ENCODE results near the gene VAMP4.

VAMP4 gene

DNA sequence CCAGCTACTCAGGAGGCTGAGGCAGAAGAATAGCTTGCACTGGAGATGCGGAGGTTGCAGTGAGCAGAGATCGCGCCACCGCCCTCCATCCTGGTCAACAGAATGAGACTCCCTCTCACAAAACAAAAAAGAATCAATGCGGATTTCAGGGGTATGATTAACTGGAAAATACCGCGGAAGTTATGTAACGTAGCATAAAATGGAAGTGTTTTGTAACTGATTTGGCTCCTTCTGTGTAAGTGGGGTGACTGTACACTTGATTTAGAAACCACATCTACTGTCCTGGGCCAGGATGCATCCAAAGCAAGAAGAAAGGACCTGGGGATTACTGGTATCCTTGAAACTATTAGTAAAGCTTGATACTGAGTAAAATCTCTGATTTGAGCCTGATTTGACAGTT, 3.1 kb upstream of the VAMP4 start:
- no peak overlapping the region for H2AFZ ChIP-seq (ENCODE audit: low read length)
- H3K4me2 ChIP-seq (ENCODE audit: low read depth, low read length), result no peak overlapping the region
- DNase-seq, result no peak

DNA sequence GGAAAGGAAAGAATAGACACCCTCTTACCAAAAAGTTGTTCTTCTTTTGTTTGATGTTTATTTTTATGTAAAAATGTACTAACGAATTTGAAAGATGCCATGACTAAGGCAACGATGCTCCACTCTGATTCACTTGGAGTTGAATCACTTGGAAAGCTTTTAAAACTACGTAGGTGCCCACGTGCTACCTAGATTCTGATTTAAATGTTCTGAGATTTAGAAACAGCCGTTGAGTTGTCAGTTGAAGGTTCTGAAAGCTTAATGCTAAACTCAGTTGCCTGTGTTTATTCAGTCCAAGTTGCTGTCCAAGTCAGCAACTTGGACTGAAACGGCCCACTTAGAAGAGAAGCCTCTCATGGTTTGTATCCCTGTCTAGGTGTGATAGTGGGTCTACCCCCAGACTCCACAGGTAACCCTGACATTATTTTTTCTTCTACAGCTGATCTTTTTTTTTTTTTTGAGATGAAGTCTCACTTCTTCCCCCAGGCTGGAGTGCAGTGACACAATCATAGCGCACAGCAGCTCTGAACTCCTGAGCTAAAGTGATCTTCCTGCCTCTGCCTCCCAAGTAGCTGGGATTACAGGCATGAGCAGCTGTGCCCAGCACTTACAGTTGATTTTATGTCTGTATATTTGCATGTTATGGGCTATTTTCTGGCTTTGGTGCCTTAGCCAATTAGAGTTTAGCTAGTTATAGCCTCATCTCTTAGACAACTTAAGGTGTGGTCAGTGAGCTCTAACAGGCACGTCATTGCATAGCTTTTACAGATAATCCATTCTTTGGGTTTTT, 1.4 kb upstream of the VAMP4 start:
- Histone ChIP-seq H3K9ac (ENCODE audit: low read length) (peak overlapping the region; percentile 88; the same call in 1 of the 2 replicates), H2AFZ (ENCODE audit: low read length) (peak overlapping the region; percentile 100)
- DNase-seq, result peak; percentile 16

More for the DNA sequence above, 3.1 kb upstream of the VAMP4 start:
- no peaks in the 10 kb centered on the region for H3K36me3 ChIP-seq (replicated peaks; ENCODE audit: insufficient read depth, low read length)
- no peak overlapping the region for H3K9ac ChIP-seq (ENCODE audit: low read length)
- H3K27me3 ChIP-seq (replicated peaks; ENCODE audit: insufficient read depth, low read length), result no peaks in the 10 kb centered on the region
- H3K79me2 ChIP-seq (ENCODE audit: low read length), result 0 out of 2 replicates have a peak, but pooled peaks cover 9% of the 10 kb centered on the region
- H3K4me3 ChIP-seq (ENCODE audit: low read length), result no peak overlapping the region
- no peaks in the 10 kb centered on the region for H3K9me3 ChIP-seq (replicated peaks; ENCODE audit: insufficient read depth, low read length)
- peaks cover 8% of the 10 kb centered on the region for H3F3A ChIP-seq (ENCODE audit: insufficient read depth, low read length)
- H3K4me1 ChIP-seq (ENCODE audit: low read length), result peaks cover 7% of the 10 kb centered on the region
- no peaks in the 10 kb centered on the region for H3K9me2 ChIP-seq (replicated peaks; ENCODE audit: insufficient read depth, low read length)
- TF ChIP-seq EZH2 (optimal IDR thresholded peaks at IDR 0.05; ENCODE audit: low read depth, low read length), result no peak
- TF ChIP-seq, protein P1, sequence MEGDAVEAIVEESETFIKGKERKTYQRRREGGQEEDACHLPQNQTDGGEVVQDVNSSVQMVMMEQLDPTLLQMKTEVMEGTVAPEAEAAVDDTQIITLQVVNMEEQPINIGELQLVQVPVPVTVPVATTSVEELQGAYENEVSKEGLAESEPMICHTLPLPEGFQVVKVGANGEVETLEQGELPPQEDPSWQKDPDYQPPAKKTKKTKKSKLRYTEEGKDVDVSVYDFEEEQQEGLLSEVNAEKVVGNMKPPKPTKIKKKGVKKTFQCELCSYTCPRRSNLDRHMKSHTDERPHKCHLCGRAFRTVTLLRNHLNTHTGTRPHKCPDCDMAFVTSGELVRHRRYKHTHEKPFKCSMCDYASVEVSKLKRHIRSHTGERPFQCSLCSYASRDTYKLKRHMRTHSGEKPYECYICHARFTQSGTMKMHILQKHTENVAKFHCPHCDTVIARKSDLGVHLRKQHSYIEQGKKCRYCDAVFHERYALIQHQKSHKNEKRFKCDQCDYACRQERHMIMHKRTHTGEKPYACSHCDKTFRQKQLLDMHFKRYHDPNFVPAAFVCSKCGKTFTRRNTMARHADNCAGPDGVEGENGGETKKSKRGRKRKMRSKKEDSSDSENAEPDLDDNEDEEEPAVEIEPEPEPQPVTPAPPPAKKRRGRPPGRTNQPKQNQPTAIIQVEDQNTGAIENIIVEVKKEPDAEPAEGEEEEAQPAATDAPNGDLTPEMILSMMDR (IDR thresholded peaks at IDR 0.05; ENCODE audit: low read length), result no peak
- TF ChIP-seq EZH2phosphoT487 (IDR thresholded peaks at IDR 0.05; ENCODE audit: low read length), result no peak
- H3K27ac ChIP-seq (ENCODE audit: low read length), result no peak overlapping the region
- H4K20me1 ChIP-seq (ENCODE audit: insufficient read depth, low read length), result no peaks in the 10 kb centered on the region

DNA sequence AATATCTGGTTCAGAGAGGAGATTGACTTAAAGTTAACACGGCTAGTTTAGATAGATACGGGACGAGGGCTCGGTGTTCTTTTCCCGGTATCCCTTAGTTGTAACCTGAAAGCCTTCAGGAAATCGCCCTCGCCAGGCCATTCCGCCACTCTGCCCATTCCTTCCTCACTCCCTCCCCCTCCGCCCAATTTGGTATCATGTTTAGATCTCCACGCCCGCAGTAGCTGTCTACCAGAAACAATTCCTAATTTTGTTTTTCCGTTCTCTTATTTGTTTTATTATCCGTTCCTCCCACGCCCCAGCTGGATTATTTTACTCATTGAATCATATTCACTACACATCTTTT, 685 bp upstream of the VAMP4 start:
- Histone ChIP-seq H3K4me1 (ENCODE audit: low read length) (peaks cover 7% of the 10 kb centered on the region), H3K4me2 (ENCODE audit: low read depth, low read length) (peak overlapping the region; percentile 83), H3K27me3 (replicated peaks; ENCODE audit: insufficient read depth, low read length) (no peaks in the 10 kb centered on the region), H4K20me1 (ENCODE audit: insufficient read depth, low read length) (no peaks in the 10 kb centered on the region), H3K79me2 (ENCODE audit: low read length) (0 out of 2 replicates have a peak, but pooled peaks cover 9% of the 10 kb centered on the region), H3K9me2 (replicated peaks; ENCODE audit: insufficient read depth, low read length) (no peaks in the 10 kb centered on the region), H3K36me3 (replicated peaks; ENCODE audit: insufficient read depth, low read length) (no peaks in the 10 kb centered on the region), H3K4me3 (ENCODE audit: low read length) (peak overlapping the region; percentile 96), H3K27ac (ENCODE audit: low read length) (peak overlapping the region; percentile 86), H3F3A (ENCODE audit: insufficient read depth, low read length) (peaks cover 8% of the 10 kb centered on the region), H3K9me3 (replicated peaks; ENCODE audit: insufficient read depth, low read length) (no peaks in the 10 kb centered on the region), H3K9ac (ENCODE audit: low read length) (peak overlapping the region; percentile 88), H2AFZ (ENCODE audit: low read length) (peak overlapping the region; percentile 100)
- DNase-seq, result peak; percentile 15
- TF ChIP-seq EZH2 (optimal IDR thresholded peaks at IDR 0.05; ENCODE audit: low read depth, low read length) (no peak), EZH2phosphoT487 (IDR thresholded peaks at IDR 0.05; ENCODE audit: low read length) (no peak)
- TF ChIP-seq, protein P1 (IDR thresholded peaks at IDR 0.05; ENCODE audit: low read length), result no peak

More for the DNA sequence above, 1.4 kb upstream of the VAMP4 start:
- H3K79me2 ChIP-seq (ENCODE audit: low read length), result 0 out of 2 replicates have a peak, but pooled peaks cover 9% of the 10 kb centered on the region
- H3K36me3 ChIP-seq (replicated peaks; ENCODE audit: insufficient read depth, low read length), result no peaks in the 10 kb centered on the region
- H4K20me1 ChIP-seq (ENCODE audit: insufficient read depth, low read length), result no peaks in the 10 kb centered on the region
- H3K27me3 ChIP-seq (replicated peaks; ENCODE audit: insufficient read depth, low read length), result no peaks in the 10 kb centered on the region
- TF ChIP-seq EZH2phosphoT487 (IDR thresholded peaks at IDR 0.05; ENCODE audit: low read length), result no peak
- no peak for TF ChIP-seq EZH2 (optimal IDR thresholded peaks at IDR 0.05; ENCODE audit: low read depth, low read length)
- TF ChIP-seq, protein P1 (IDR thresholded peaks at IDR 0.05; ENCODE audit: low read length), result no peak
- peak overlapping the region; percentile 83 for H3K4me2 ChIP-seq (ENCODE audit: low read depth, low read length)
- peaks cover 7% of the 10 kb centered on the region for H3K4me1 ChIP-seq (ENCODE audit: low read length)
- no peaks in the 10 kb centered on the region for H3K9me2 ChIP-seq (replicated peaks; ENCODE audit: insufficient read depth, low read length)
- H3K9me3 ChIP-seq (replicated peaks; ENCODE audit: insufficient read depth, low read length), result no peaks in the 10 kb centered on the region
- H3K4me3 ChIP-seq (ENCODE audit: low read length), result peak overlapping the region; percentile 96
- H3K27ac ChIP-seq (ENCODE audit: low read length), result peak overlapping the region; percentile 86; the same call in 1 of the 2 replicates
- H3F3A ChIP-seq (ENCODE audit: insufficient read depth, low read length), result peaks cover 8% of the 10 kb centered on the region

Data from MM.1S (cell line).